Endothelial cell of umbilical vein (primary cell): Measurements from ENCODE around the gene CENPK. TPM values are rescaled to one million over a fixed set of nuclear protein-coding genes. Genes with fewer than 3 reads are reported as not detected.

Experiments used
- BruUV-seq: library from RNA; stranded (reverse); fragments of 400-500 nt; replicated peaks from 2 replicates; lab custom pipeline; 2021; lab: Mats Ljungman, UMichigan
- CTCF ChIA-PET: fragments of 300-600, 350-600 bp; sonication (Branson Sonifier 250); formaldehyde crosslinking; loops from one replicate; lab custom pipeline; 2021; ENCODE audit warnings: antibody characterized with exemption, inconsistent platforms; lab: Charles Lee
- POLR2A ChIA-PET: fragments of 300-600, 350-600 bp; sonication (Branson Sonifier 250); formaldehyde crosslinking; loops from one replicate; lab custom pipeline; 2021; ENCODE audit warnings: antibody characterized with exemption, inconsistent platforms; lab: Charles Lee
- DNase-seq: peaks from one replicate; pipeline ENCODE4 v3.0.0-alpha.2; 2011; ENCODE audit warnings: low read depth, low spot score
- FAIRE-seq: peaks from 2 replicates; lab custom pipeline; 2011; peaks lifted over from hg19 to GRCh38; lab: Jason Lieb, UNC
- H2AFZ ChIP-seq: 2 replicates; pipeline ENCODE4 v1.6.0; 2012; ENCODE audit warnings: low read depth, low read length, control low read depth, inconsistent platforms
- H3K27ac ChIP-seq: 2 replicates; pipeline ENCODE4 v1.5.1; 2011; ENCODE audit warnings: low read depth, mild to moderate bottlenecking, control low read depth, low read length, moderate library complexity; ENCODE audit not compliant: insufficient read depth
- H3K27me3 ChIP-seq, 2 experiments: 2 replicates each; pipeline versions ENCODE4 v1.6.0 to v1.6.1; 2011; ENCODE audit warnings: low read length in 2 of 2, mixed read lengths in 1 of 2; ENCODE audit not compliant: control insufficient read depth in 2 of 2, insufficient read depth in 2 of 2
- H3K36me3 ChIP-seq, 2 experiments: 2 replicates in 1 of 2; 3 replicates in 1 of 2; pipeline ENCODE4 v1.5.1; 2011; ENCODE audit warnings: low read length in 2 of 2, mild to moderate bottlenecking in 1 of 2, moderate library complexity in 1 of 2; ENCODE audit not compliant: control insufficient read depth in 2 of 2, insufficient read depth in 2 of 2; ENCODE audit errors: extremely low read depth in 1 of 2
- H3K4me1 ChIP-seq: 3 replicates; pipeline ENCODE4 v1.5.1; 2011; ENCODE audit warnings: mild to moderate bottlenecking, low read length; ENCODE audit not compliant: control insufficient read depth, insufficient read depth; ENCODE audit errors: extremely low read depth
- H3K4me2 ChIP-seq: 2 replicates; pipeline ENCODE4 v1.6.1; 2011; ENCODE audit warnings: low read length, control low read depth, mixed read lengths; ENCODE audit not compliant: insufficient read depth
- H3K4me3 ChIP-seq, 3 experiments: fragments of 200-600 bp in 1 of 3; sonication (generic), shearing (Covaris generic) in 1 of 3; replicated peaks in 1 of 3; 2 replicates each; pipeline ENCODE4 v1.5.1; 2011 to 2016; ENCODE audit warnings: control low read depth in 3 of 3, low read length in 3 of 3, mild to moderate bottlenecking in 2 of 3, inconsistent platforms in 1 of 3, low read depth in 1 of 3, moderate library complexity in 1 of 3; ENCODE audit not compliant: insufficient read depth in 1 of 3
- H3K79me2 ChIP-seq: 2 replicates; pipeline ENCODE4 v1.6.0; 2012; ENCODE audit warnings: low read length, inconsistent platforms; ENCODE audit not compliant: control insufficient read depth, insufficient read depth
- H3K9ac ChIP-seq: replicated peaks from 2 replicates; pipeline ENCODE3; 2011; ENCODE audit warnings: low read length, control low read depth; ENCODE audit not compliant: insufficient read depth; ENCODE audit errors: extremely low read depth
- H3K9me1 ChIP-seq: replicated peaks from 3 replicates; pipeline ENCODE4 v1.6.0; 2011; ENCODE audit warnings: mild to moderate bottlenecking, low read length; ENCODE audit not compliant: control insufficient read depth, insufficient read depth; ENCODE audit errors: extremely low read depth
- H3K9me3 ChIP-seq: replicated peaks from 2 replicates; pipeline ENCODE4 v1.5.1; 2012; ENCODE audit warnings: low read length, inconsistent platforms; ENCODE audit not compliant: control insufficient read depth, insufficient read depth
- H4K20me1 ChIP-seq: replicated peaks from 2 replicates; pipeline ENCODE3; 2011; ENCODE audit warnings: mild to moderate bottlenecking, low read length; ENCODE audit not compliant: control insufficient read depth, insufficient read depth; ENCODE audit errors: extremely low read depth
- CTCF ChIP-seq, 2 donors: IDR thresholded peaks; 1 replicate in 1 of 2; 2 replicates in 1 of 2; pipeline ENCODE4 v1.5.1; 2011; ENCODE audit warnings: low read length in 2 of 2, mild to moderate bottlenecking in 2 of 2, moderate library complexity in 2 of 2, control low read depth in 1 of 2, inconsistent platforms in 1 of 2, low read depth in 1 of 2; ENCODE audit not compliant: insufficient read depth in 1 of 2; ENCODE audit errors: extremely low read depth in 1 of 2
- EZH2 ChIP-seq: IDR thresholded peaks from 2 replicates; pipeline ENCODE4 v1.6.1; 2012; ENCODE audit warnings: borderline replicate concordance, low read depth, mild to moderate bottlenecking, moderate library complexity, low read length, inconsistent platforms; ENCODE audit not compliant: severe bottlenecking
- FOS ChIP-seq: IDR thresholded peaks from 2 replicates; pipeline ENCODE4 v1.6.1; 2011; ENCODE audit warnings: mild to moderate bottlenecking, low read length, moderate library complexity, borderline replicate concordance; ENCODE audit not compliant: insufficient read depth
- GATA2 ChIP-seq: IDR thresholded peaks from 2 replicates; pipeline ENCODE4 v1.7.0; 2011; ENCODE audit warnings: low read depth, mild to moderate bottlenecking, moderate library complexity, mixed read lengths, low read length; ENCODE audit not compliant: insufficient read length, insufficient read depth
- JUN ChIP-seq: IDR thresholded peaks from 2 replicates; pipeline ENCODE4 v1.6.1; 2011; ENCODE audit warnings: borderline replicate concordance, low read depth; ENCODE audit not compliant: insufficient read length, insufficient read depth
- MAX ChIP-seq: IDR thresholded peaks from 2 replicates; pipeline ENCODE4 v1.6.1; 2011; ENCODE audit not compliant: insufficient read depth, insufficient read length
- MYC ChIP-seq: IDR thresholded peaks from one replicate; pipeline ENCODE4 v1.6.1; 2011; ENCODE audit warnings: mild to moderate bottlenecking, low read depth, low read length
- POLR2A ChIP-seq: IDR thresholded peaks from 2 replicates; pipeline ENCODE4 v1.6.1; 2012; ENCODE audit warnings: low read depth, mild to moderate bottlenecking, control low read depth, low read length
- POLR2AphosphoS5 ChIP-seq: IDR thresholded peaks from 2 replicates; pipeline ENCODE4 v1.6.1; 2012; ENCODE audit warnings: low read depth, mild to moderate bottlenecking, control low read depth, low read length, moderate library complexity; ENCODE audit not compliant: insufficient read depth
- dilution Hi-C: fragments of 300-500 bp; cut with MboI; formaldehyde crosslinking; loops from one replicate; pipeline ENCODE4 v1.15.0; 2019; ENCODE audit warnings: low sequenced_read_pairs; ENCODE audit not compliant: extremely low pct_ligation_motif_present
- intact Hi-C: fragments of 100-400 bp; cut with micrococcal nuclease; formaldehyde crosslinking; loops from one replicate; pipeline ENCODE4 v1.10.0; 2022
- polyA plus RNA-seq, 4 experiments: library from polyadenylated mRNA; depleted of rRNA in 3 of 4; stranded (reverse) in 3 of 4; unstranded in 1 of 4; fragments of >200 nt; gene quantifications; 2 replicates each; pipeline versions ENCODE4 v1.2.1 to v1.2.3, GENCODE V29; 2011 to 2012; ENCODE audit warnings: missing spikeins in 1 of 4
- total RNA-seq: library from RNA; stranded (reverse); gene quantifications from 2 replicates; pipeline ENCODE4 v1.2.3, GENCODE V29; 2021

Gene CENPK
- total and polyA plus RNA-seq, 2 donors (not counting 3 experiments of a cell fraction or from before 2014, with no cell fraction given) = 8.0 to 50.7 TPM

GRCh38 chr5:65566505-65566904, 3.5 kb upstream of the CENPK start:
- Histone ChIP-seq H2AFZ (no peak overlapping the region), H3K79me2 (peaks cover 44% of the 10 kb centered on the region), H3K9ac (no peak overlapping the region), H3K9me3 (no peaks in the 10 kb centered on the region), H3K27me3 (no peaks in the 10 kb centered on the region), H3K36me3 (peaks cover 0 to under 1% of the 10 kb centered on the region in 2 experiments), H3K27ac (no peak overlapping the region), H3K4me2 (no peak overlapping the region), H4K20me1 (no peaks in the 10 kb centered on the region), H3K4me1 (peaks cover 14% of the 10 kb centered on the region), H3K4me3 (no peak overlapping the region), H3K9me1 (no peaks in the 10 kb centered on the region)
- no peak for DNase-seq
- FAIRE-seq = no peak
- ChIA-PET POLR2A (no interaction called here), CTCF (no interaction called here)
- dilution Hi-C loops (no loop called here), intact Hi-C loops (no loop called here)
- TF ChIP-seq EZH2 (no peak), CTCF (IDR thresholded peaks at IDR 0.05; ENCODE audit: extremely low read depth in 1 of 2, insufficient read depth in 1 of 2, low read depth in 1 of 2, low read length in 2 of 2) (no peak), POLR2AphosphoS5 (no peak), MYC (no peak), POLR2A (no peak), GATA2 (no peak), JUN (no peak), FOS (no peak), MAX (no peak)
- no TSS peak for BruUV-seq
